GM13976 (cell line): Measurements from ENCODE around the gene LYPD1.

ENCODE experiments used
- DNase-seq: peaks from one replicate; pipeline ENCODE4 v3.0.0; 2012; ENCODE audit warnings: low spot score
- in situ Hi-C: fragments of 300-500 bp; cut with MboI; formaldehyde crosslinking; loops from one replicate; pipeline ENCODE4 v1.12.0; 2022; ENCODE audit warnings: low sequenced_read_pairs, mixed read lengths, inconsistent platforms; ENCODE audit not compliant: unreplicated experiment
- TF ChIP-seq, protein P1 (sequence below): IDR thresholded peaks from 2 replicates; pipeline ENCODE4 v1.5.1; 2012; ENCODE audit warnings: borderline replicate concordance, mild to moderate bottlenecking; ENCODE audit not compliant: insufficient read depth; ENCODE audit errors: extremely low read depth, missing control alignments, control extremely low read depth

LYPD1 gene

GRCh38 chr2:132636346-132636745 lies 33.7 kb downstream of the LYPD1 start:
- in situ Hi-C loops = no loop called here
- DNase-seq = no peak
- TF ChIP-seq, protein P1, sequence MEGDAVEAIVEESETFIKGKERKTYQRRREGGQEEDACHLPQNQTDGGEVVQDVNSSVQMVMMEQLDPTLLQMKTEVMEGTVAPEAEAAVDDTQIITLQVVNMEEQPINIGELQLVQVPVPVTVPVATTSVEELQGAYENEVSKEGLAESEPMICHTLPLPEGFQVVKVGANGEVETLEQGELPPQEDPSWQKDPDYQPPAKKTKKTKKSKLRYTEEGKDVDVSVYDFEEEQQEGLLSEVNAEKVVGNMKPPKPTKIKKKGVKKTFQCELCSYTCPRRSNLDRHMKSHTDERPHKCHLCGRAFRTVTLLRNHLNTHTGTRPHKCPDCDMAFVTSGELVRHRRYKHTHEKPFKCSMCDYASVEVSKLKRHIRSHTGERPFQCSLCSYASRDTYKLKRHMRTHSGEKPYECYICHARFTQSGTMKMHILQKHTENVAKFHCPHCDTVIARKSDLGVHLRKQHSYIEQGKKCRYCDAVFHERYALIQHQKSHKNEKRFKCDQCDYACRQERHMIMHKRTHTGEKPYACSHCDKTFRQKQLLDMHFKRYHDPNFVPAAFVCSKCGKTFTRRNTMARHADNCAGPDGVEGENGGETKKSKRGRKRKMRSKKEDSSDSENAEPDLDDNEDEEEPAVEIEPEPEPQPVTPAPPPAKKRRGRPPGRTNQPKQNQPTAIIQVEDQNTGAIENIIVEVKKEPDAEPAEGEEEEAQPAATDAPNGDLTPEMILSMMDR = no peak

DNA sequence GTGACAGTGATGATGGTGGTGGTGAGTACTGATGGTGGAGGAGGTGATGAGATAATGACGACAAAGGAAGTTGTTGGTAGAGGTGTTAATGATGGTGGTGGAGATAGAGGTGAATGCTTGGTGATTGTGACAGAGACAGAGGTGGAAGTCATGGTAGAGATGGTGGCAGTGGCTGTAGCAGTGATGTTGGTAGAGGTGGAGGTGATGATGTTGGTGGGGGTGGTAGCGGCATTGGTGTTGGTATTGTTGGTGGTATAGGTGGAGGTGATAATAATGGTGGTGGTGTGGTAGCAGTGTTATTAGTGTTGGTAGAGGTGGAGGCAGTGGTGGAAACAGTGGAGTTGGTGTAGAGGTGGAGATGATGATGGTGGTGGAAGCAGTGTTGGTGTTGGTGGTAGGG lies 36.4 kb downstream of the LYPD1 start:
- in situ Hi-C loops = no loop called here
- no peak for DNase-seq
- TF ChIP-seq, protein P1 = no peak

- no peak for DNase-seq
- in situ Hi-C loops = no loop called here
- TF ChIP-seq, protein P1 = no peak
These were observed 37.9 kb downstream of the LYPD1 start for GRCh38 chr2:132632000-132632649.

DNA sequence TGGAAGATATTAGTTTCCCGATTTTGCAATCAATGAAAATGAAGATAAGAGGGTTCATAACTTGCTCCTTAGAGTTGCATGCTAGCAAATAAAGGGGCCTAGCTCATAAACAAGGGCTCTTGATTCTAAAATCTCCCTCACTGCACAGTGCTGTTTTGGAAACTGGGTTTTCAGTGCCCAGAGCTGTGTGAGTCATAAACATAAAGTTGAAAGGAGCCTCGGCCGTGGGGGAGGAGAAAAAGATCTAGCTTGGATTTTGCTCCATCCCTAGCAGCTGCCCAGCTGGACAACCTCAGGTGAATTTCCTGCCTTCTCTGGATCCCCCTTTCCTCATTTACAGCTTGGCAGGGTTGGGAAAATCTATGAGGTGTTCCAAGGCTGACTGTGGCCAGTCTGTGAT lies 42.5 kb downstream of the LYPD1 start:
- in situ Hi-C loops = no loop called here
- DNase-seq = no peak
- TF ChIP-seq, protein P1 = no peak

GRCh38 chr2:132623096-132623839 lies 46.7 kb downstream of the LYPD1 start:
- TF ChIP-seq, protein P1 = no peak
- no peak for DNase-seq
- in situ Hi-C loops = no loop called here

- no peak for DNase-seq
- in situ Hi-C loops = no loop called here
- TF ChIP-seq, protein P1 = no peak
These were observed 48.7 kb downstream of the LYPD1 start for GRCh38 chr2:132621131-132621875.
